ENCODE data around the gene ATF5.
"Not testable (repeated sequence)": the region's sequence is repeated elsewhere in the genome, so short reads cannot be mapped to it uniquely, and the experiment has no call there.

Gene ATF5

GRCh38 chr19:49924004-49924880 lies 4.8 kb upstream of the ATF5 start:
- no peak for DNase-seq (ENCODE audit: low read depth)
- no peak for TF ChIP-seq CTCF (conservative IDR thresholded peaks at IDR 0.05; ENCODE audit: low read depth, low read length)
- no peak overlapping the region for H3K4me3 ChIP-seq (ENCODE audit: low read depth, low read length)

DNA sequence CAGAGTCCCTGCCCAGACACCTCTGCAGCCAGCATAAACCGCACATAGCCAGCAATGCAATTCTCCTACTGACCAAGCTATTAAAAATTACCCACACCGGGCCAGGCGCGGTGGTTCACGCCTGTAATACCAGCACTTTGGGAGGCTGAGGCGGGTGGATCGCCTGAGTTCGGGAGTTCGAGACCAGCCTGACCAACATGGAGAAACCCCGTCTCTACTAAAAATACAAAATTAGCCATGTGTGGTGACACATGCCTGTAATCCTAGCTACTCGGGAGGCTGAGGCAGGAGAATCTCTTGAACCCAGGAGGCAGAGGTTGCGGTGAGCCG lies 4.2 kb upstream of the ATF5 start:
- not testable (repeated sequence) for DNase-seq (ENCODE audit: low read depth); H3K4me3 ChIP-seq (ENCODE audit: low read depth, low read length)

DNA sequence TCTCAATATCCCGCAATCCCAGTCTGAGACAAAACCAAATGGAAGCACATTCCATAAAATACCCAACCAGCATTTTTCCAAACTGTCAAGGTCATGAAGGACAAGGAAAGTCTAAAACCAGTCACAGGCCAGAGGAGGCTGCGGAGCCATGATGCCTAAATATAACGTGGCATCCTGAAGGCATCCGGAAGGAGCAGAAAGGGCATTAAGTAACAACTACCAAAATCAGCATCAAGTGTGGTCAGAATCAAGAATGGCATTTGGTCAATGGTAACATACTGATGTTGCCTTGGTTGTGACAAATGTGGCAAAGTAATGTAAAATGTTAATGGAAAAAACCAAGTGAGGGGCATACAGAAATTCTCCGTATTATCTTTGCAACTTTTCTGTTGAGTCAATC lies 3.5 kb upstream of the ATF5 start:
- H3K4me3 ChIP-seq (ENCODE audit: low read depth, low read length): no peak overlapping the region
- no peak for TF ChIP-seq CTCF (conservative IDR thresholded peaks at IDR 0.05; ENCODE audit: low read depth, low read length)
- no peak for DNase-seq (ENCODE audit: low read depth)

GRCh38 chr19:49926515-49926914 lies 2.5 kb upstream of the ATF5 start:
- DNase-seq (ENCODE audit: low read depth): no peak
- TF ChIP-seq CTCF (conservative IDR thresholded peaks at IDR 0.05; ENCODE audit: low read depth, low read length): no peak

DNA sequence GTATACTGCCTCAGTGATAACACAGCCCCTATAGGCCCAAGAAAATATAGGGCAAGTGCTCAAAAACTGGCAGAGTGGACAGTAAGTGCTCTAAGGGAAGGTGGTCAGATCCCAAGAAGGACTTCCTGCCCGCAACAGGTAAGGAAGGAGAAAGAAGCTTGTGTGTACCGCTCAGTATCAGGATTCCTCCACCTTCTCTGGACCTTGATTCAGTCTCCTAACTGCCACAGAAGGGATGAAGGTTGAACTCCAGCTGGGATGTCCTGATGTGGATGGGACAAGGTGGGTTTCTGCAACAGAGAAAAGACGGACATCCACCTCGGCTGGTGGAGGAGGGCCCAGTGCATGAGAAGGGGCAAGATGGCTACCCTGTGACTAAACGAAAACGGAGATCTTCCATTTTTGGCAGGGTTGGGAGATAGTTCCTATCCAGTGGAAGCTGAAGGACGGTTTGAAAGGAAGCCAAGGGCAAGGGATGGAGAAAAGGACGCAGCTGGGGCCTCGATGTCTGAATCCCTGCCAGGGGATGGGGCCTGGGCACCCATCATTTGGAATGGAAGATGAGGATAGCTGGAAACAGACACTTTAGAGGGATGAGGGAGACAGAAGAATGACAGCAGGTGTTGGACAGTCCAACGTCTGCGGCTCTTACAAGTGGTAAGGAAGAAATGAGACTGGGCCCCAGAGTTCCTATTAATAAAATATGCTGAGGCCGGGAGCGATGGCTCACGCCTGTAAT lies 1.3 kb upstream of the ATF5 start:
- no peak for DNase-seq (ENCODE audit: low read depth)
- TF ChIP-seq CTCF (conservative IDR thresholded peaks at IDR 0.05; ENCODE audit: low read depth, low read length): no peak
- H3K4me3 ChIP-seq (ENCODE audit: low read depth, low read length): no peak overlapping the region

More at GRCh38 chr19:49926515-49926914, 2.5 kb upstream of the ATF5 start:
- no peak overlapping the region for H3K4me3 ChIP-seq (ENCODE audit: low read depth, low read length)

DNA sequence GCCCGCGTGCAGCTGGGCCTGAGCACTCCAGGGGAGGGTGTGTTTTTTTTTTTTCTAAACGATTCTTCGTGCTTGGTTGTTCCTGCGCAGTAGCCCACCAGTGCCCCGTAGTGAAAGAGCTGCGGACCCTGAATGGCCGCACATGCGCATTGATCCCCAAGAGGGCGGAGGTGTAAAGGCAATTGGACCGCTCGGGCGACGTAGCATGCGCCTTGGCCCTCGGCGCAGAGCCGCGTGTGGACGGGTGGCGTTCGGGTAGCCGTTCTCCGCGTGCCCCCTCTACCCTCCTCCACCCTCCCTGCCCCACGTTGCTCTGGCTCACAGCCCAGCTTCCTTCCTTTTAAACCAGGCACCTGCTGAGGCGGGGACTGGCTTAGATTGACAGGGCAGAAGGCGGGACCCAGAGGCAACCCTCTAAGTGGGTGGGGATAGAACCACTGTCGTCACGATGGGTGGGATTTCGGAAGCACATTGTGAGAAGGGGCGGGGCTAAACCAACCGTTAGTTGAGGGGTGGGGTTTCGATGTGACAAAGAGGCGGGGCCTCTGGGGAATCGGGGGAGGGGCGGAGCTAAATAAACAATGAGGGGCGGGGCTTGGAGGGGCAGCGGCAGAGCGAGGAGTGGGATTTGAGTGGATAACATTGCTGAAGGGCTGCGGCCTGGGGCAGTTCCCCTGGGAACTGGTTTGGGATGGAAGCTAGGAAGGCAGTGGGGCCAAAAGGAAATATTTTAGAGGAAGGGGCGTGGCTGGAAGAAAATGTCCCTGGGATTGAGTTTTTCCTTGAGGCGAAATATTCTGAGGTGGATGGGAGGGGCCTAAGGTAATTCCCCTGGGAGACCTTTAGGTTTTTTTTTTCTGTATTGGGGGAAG lies 842 bp downstream of the ATF5 start:
- DNase-seq (ENCODE audit: low read depth): peak; percentile 99
- H3K4me3 ChIP-seq (ENCODE audit: low read depth, low read length): peak overlapping the region; percentile 98
- no peak for TF ChIP-seq CTCF (conservative IDR thresholded peaks at IDR 0.05; ENCODE audit: low read depth, low read length)

DNA sequence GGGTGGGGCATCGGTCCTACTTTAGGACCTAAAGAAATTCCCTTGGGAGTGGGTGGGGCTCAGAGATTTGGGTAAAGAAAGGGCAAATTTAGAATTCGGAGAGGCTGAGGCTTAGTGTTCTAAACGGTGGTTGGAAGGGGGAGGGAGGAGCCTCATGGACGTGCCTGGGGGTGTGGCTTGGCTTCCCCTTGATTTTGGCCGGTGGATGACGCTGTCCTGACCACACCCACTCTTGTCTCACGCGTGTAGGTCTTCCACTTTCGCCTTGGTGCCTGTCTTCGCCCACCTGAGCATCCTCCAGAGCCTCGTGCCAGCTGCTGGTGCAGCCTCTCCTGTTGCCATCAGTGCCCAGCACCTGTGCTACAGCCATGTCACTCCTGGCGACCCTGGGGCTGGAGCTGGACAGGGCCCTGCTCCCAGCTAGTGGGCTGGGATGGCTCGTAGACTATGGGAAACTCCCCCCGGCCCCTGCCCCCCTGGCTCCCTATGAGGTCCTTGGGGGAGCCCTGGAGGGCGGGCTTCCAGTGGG lies 1.5 kb downstream of the ATF5 start:
- H3K4me3 ChIP-seq (ENCODE audit: low read depth, low read length): peak overlapping the region; percentile 8
- no peak for DNase-seq (ENCODE audit: low read depth)
- TF ChIP-seq CTCF (conservative IDR thresholded peaks at IDR 0.05; ENCODE audit: low read depth, low read length): no peak
